HG02610 (cell line): Measurements from ENCODE around the gene SPNS2.

ENCODE experiments used
- ATAC-seq: cut with Tn5 transposase; IDR thresholded peaks from one replicate; pipeline ENCODE4 v1.9.1; 2021; ENCODE audit warnings: mild to moderate bottlenecking, moderate library complexity; ENCODE audit not compliant: unreplicated experiment

SPNS2 gene

DNA sequence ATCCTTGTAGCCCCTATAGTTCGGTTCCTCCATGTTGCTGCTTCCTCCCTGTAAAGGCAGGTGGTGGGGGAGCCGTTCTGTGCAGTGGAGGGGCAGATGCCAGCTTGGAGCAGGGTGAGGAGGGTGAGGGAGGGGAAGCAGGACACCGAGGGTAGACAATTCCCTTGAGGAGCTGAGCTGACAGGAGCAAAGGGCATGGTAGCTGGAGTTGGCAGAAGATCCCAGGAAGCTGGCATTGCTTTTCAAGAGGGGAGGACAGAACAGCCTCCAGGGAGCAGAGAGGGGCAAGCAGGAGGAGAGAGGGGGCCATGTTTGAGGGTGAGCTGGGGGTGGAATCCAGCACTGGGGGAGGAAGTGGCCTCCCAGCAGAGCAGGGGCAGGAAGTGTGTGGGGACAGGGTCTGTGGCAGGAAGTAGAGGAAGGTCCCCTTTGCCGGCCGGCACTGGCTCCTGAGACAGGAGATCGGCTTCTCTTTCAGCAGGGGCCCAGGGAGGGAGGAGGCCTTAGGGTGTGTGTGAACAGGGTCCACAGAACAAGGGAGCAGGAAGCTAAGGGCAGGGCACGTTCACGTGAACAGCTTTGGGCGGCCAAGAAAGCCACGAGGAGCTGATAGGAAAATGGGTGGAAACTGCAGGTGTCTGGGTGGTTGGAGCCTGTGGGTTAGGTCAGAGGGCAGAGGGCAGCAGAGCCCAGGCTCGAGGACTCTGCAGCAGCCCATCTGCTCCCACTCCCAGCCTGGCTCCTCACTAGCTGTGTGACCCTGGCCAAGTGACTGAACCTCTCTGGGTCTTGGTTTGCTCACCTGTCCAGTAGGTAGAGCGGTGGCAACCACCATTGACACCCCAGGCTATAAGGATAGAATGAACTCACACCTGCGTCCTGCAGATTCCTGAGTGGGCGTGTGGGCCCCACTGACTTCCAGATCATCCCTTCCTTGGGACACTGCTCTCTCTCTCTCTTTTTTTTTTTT is 17.5 kb upstream of the SPNS2 start:
- ATAC-seq: no peak

- ATAC-seq: no peak
Observed at GRCh38 chr17:4482338-4483011, 16.2 kb upstream of the SPNS2 start.

DNA sequence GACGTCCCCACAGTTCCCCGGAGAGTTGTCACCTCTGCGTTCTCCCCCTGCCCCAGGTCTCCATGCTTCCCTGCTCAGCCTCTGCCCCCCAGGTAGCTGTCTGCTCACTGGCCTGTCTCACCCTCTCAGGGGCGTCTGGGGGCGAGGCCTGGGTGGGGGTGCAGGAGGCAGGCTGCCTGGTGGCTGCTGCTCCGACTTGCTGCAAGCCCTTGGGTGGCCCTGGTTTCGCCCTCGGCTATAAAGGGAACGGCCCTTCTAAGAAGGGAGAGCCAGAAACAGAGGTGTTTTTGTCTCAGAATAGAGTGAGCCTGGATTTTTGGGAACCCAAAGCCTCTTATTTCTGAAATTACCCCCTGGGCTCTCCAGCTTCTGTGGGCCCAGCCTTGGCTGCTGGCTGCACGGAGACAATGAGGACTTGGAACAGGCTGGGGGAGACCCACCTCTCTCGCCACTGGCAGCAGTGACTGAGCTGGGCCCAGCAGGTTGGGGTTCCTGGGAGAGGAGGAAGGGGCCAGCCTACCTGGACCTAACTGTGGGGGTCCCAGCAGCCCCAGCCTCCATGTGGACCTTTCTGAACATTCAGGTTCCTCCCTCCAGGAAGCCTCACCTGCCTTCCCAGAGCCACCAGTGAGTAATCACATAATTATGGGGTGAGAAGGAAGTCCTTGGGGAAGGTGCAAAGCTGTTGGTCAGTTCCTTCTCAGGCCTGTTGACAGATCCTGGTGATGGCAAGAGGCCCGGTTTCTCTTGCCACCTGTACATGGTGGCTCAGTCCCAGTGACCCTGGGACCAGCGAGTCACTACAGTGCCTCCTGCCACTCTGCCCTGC is 15.5 kb upstream of the SPNS2 start:
- ATAC-seq: no peak

- ATAC-seq: no peak
Observed at GRCh38 chr17:4485676-4486646, 12.7 kb upstream of the SPNS2 start.

GRCh38 chr17:4487296-4487695 is 11.4 kb upstream of the SPNS2 start:
- ATAC-seq: no peak

DNA sequence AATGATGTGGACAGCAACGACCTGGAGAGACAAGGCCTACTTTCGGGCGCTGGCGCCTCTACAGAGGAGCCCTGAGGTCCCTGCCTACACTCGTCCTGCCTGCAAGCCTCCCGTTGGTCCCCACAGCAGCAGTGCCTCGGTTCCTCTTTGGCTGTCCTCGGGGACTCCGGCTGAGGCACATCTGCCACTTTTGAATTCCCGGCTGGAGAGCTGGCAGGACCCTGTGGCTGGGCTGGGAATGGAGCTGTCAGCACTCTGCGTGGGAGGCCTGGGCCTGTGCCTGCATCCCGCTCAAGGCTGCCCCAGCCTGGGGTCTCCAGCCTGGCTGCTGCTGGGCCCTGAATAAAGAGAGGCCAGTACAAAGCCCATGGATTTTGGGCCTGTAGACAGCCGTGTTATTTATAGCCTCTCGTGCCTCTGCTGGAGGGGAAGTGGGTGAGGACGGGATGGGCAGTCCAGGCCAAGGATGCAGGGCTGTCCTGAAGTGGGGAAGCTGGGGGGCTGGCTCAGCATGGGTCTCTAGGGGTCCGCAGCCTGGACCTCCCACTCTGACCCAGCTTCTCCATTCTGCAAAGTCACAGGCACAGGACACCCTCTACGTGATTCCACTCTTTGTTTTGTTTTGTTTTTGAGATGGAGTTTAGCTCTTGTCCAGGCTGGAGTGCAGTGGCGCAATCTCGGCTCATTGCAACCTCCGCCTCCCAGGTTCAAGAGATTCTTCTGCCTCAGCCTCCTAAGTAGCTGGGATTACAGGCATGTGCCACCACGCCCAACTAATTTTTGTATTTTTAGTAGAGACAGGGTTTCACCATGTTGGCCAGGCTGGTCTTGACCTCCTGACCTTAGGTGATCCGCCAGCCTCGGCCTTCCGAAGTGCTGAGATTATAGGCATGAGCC is 10.6 kb upstream of the SPNS2 start:
- ATAC-seq: no peak

- no peak for ATAC-seq
Observed at GRCh38 chr17:4488989-4489595, 9.6 kb upstream of the SPNS2 start.

DNA sequence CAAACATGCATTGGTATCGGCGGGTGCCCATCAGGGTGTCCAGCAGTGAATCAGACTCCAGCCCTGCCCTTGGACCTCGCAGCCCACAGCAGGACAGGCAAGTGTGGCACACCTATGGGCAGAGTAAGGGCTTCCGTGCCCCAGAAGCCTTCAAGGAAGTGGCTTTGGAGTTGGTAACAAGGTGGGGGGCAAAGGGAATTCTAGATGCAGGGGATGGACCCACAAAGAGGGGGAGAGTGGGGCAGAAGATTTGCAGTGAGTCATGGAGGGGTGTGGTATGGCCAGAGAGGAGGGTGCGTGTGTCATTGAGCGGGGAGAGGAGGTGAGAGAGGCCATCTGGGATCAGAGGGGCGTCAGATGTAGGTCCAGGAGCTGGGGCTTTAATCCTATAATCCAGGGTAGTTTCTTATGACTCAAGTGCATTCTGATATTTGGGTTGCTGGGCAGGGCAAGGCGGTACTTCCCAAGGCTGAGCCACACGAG is 8.5 kb upstream of the SPNS2 start:
- no peak for ATAC-seq

- ATAC-seq: no peak
Observed at GRCh38 chr17:4490637-4491061, 8.0 kb upstream of the SPNS2 start.

GRCh38 chr17:4492721-4493561 is 5.7 kb upstream of the SPNS2 start:
- no peak for ATAC-seq

DNA sequence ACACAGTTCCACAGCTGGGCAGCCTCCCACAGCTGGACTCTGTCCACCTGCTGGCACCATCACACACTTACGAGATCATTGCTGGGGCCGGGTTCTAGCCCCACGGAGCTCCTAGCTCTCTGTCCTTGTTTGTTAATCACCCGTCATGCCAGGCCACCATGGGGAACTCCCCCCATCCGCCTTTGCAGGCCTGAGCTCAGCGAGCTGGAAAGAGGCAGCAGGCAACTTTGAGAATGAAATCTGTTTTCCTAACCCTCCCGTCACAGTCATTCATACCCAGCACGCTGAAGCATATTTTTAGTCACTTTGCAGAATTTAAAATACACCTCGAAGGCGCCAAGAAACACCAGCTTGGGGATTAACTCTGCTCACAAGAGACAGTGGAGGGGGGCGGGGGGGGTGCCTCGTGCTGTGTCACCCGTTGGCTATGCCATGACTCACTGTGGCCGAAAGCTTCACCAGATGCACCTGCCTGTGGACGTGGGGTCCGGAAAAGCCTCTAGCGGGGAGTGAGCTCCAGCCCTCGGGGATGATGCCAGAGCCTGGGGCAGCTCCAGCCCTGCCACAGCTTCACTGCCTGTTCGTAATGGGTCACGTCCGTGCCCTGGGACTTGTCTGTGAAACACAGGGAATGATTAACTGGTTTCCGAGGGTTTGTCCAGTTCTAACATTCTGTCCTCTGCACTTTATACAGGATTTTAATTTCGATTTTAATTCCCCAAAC is 1.4 kb upstream of the SPNS2 start:
- no peak for ATAC-seq

DNA sequence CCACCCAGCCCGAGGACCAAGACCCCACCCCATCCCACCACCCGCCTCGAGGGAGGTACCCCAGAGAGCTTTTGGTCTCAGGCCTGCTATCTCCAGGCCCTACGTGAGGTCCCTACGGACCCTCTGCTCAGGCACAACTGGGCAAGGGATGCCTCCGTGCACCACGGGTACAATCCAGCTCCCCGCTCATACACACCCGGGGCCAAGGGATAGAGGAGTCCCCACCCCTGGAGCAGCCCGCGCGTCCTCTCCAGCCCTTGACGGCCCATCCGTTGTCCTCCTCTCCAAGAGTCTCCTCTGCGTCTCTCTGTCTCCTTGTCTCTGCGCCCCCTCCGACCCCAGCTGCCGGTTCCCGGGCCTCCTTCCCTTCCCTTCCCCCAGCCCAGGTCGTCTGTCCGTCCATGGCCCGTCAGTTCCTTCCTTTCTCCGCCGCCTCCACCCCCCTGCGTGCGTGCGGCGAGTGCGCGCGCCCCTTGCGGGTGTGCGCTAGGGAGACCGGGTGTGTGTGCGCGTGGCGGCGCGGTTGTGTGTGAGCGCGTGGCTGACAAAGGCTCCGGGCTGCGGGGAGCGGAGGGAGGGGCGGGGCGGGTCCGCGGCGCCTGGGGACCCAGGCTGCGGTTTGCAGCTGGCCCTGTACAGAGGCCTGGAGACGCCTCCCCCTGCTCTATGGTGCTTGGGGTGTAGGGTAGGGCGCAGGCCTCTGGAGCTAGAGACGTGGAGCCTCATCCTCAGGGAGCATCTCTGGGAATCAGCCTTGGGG is 930 bp downstream of the SPNS2 start:
- ATAC-seq: no peak

DNA sequence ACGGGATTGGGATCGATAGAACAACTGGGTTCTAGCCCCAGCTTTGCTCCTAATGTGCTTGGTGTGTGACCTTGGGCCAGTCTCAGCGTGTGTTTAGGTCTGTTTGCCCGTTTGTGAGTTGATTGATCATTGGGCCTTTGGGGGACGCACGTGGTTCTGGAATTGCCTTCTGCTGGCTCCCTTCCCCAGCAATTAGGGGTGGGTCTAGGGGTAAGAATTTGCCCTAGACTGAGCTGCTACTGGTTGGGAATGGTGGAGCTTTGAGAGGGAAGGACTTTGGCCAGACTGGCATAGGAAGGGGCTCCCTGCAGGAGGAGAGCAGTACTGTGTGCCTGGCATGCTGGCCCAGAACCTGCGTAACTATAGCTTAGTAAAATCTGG is 1.5 kb downstream of the SPNS2 start:
- no peak for ATAC-seq

GRCh38 chr17:4501295-4501949 is 2.7 kb downstream of the SPNS2 start:
- no peak for ATAC-seq

- no peak for ATAC-seq
Observed at GRCh38 chr17:4502466-4503154, 3.9 kb downstream of the SPNS2 start.
